GM19452 (cell line): ENCODE results near the gene STIM1.
"Not testable (repeated sequence)": the region's sequence is repeated elsewhere in the genome, so short reads cannot be mapped to it uniquely, and the experiment has no call there.

Source experiments
- ATAC-seq: cut with Tn5 transposase; IDR thresholded peaks from one replicate; pipeline ENCODE4 v1.9.1; 2021; ENCODE audit not compliant: unreplicated experiment

STIM1 gene

GRCh38 chr11:3970108-3970507 is 114.6 kb downstream of the STIM1 start:
- no peak for ATAC-seq

GRCh38 chr11:3971756-3972404 is 116.4 kb downstream of the STIM1 start:
- no peak for ATAC-seq

- ATAC-seq = no peak
These were observed 117.0 kb downstream of the STIM1 start for GRCh38 chr11:3972431-3972830.

GRCh38 chr11:3977078-3977477 is 121.6 kb downstream of the STIM1 start:
- ATAC-seq = no peak

GRCh38 chr11:3981084-3981633 is 125.7 kb downstream of the STIM1 start:
- no peak for ATAC-seq

GRCh38 chr11:3982431-3982830 is 127.0 kb downstream of the STIM1 start:
- no peak for ATAC-seq

GRCh38 chr11:3983101-3983500 is 127.6 kb downstream of the STIM1 start:
- no peak for ATAC-seq

GRCh38 chr11:3984896-3985295 is 129.4 kb downstream of the STIM1 start:
- ATAC-seq = no peak

- ATAC-seq = no peak
These were observed 130.2 kb downstream of the STIM1 start for GRCh38 chr11:3985631-3986030.

- no peak for ATAC-seq
These were observed 130.8 kb downstream of the STIM1 start for GRCh38 chr11:3986301-3986700.

- no peak for ATAC-seq
These were observed 133.9 kb downstream of the STIM1 start for GRCh38 chr11:3989276-3989920.

- no peak for ATAC-seq
These were observed 134.4 kb downstream of the STIM1 start for GRCh38 chr11:3989921-3990290.

- no peak for ATAC-seq
These were observed 134.9 kb downstream of the STIM1 start for GRCh38 chr11:3990406-3990805.

- no peak for ATAC-seq
These were observed 137.5 kb downstream of the STIM1 start for GRCh38 chr11:3992964-3993363.

- no peak for ATAC-seq
These were observed 138.7 kb downstream of the STIM1 start for GRCh38 chr11:3994030-3994640.

GRCh38 chr11:3995307-3995706 is 139.8 kb downstream of the STIM1 start:
- no peak for ATAC-seq

GRCh38 chr11:3995949-3996554 is 140.6 kb downstream of the STIM1 start:
- ATAC-seq = no peak

- ATAC-seq = no peak
These were observed 141.2 kb downstream of the STIM1 start for GRCh38 chr11:3996651-3997050.

- not testable (repeated sequence) for ATAC-seq
These were observed 149.3 kb downstream of the STIM1 start for GRCh38 chr11:4004753-4005152.

- no peak for ATAC-seq
These were observed 151.6 kb downstream of the STIM1 start for GRCh38 chr11:4006946-4007680.

GRCh38 chr11:4008116-4008515 is 152.7 kb downstream of the STIM1 start:
- ATAC-seq = no peak
